Neural cell (in vitro differentiated cells): Measurements from ENCODE around the gene DMKN.

Experiments used
- CTCF ChIP-seq: fragments of 450-650 bp; IDR thresholded peaks from 2 replicates; pipeline ENCODE4 v1.5.1; 2014; ENCODE audit warnings: antibody characterized with exemption, mild to moderate bottlenecking, moderate library complexity; ENCODE audit not compliant: poor library complexity, severe bottlenecking
- TAF1 ChIP-seq: IDR thresholded peaks from 2 replicates; pipeline ENCODE4 v1.6.1; 2012; ENCODE audit warnings: low read depth

- no peak for TF ChIP-seq CTCF
- no peak for TF ChIP-seq TAF1
Measured at GRCh38 chr19:35539850-35540249, 26.4 kb upstream of the DMKN start.
